HG02759 (cell line): ENCODE data around the gene LUZP4.
"Not testable (repeated sequence)": the region's sequence is repeated elsewhere in the genome, so short reads cannot be mapped to it uniquely, and the experiment has no call there.

Source experiments
- ATAC-seq: cut with Tn5 transposase; IDR thresholded peaks from one replicate; pipeline ENCODE4 v1.9.1; 2021; ENCODE audit warnings: mild to moderate bottlenecking, moderate library complexity; ENCODE audit not compliant: unreplicated experiment

Gene LUZP4

GRCh38 chrX:115333446-115333845, 43.9 kb downstream of the LUZP4 start:
- ATAC-seq, result no peak

GRCh38 chrX:115337491-115338144, 48.1 kb downstream of the LUZP4 start:
- no peak for ATAC-seq

- no peak for ATAC-seq
Observed at GRCh38 chrX:115339441-115340025, 50.0 kb downstream of the LUZP4 start.

- no peak for ATAC-seq
Observed at GRCh38 chrX:115341421-115341820, 51.9 kb downstream of the LUZP4 start.

- ATAC-seq, result no peak
Observed at GRCh38 chrX:115344885-115345614, 55.5 kb downstream of the LUZP4 start.

GRCh38 chrX:115345615-115346014, 56.1 kb downstream of the LUZP4 start:
- no peak for ATAC-seq

- not testable (repeated sequence) for ATAC-seq
Observed at GRCh38 chrX:115346738-115347137, 57.2 kb downstream of the LUZP4 start.

- no peak for ATAC-seq
Observed at GRCh38 chrX:115348446-115349225, 59.1 kb downstream of the LUZP4 start.

GRCh38 chrX:115350711-115351381, 61.3 kb downstream of the LUZP4 start:
- ATAC-seq, result no peak

- ATAC-seq, result no peak
Observed at GRCh38 chrX:115356369-115356768, 66.9 kb downstream of the LUZP4 start.
